Measurements from ENCODE around the gene UBE4A. TPM values are rescaled to one million over a fixed set of nuclear protein-coding genes. Genes with fewer than 3 reads are reported as not detected.
"Not testable (repeated sequence)": the region's sequence is repeated elsewhere in the genome, so short reads cannot be mapped to it uniquely, and the experiment has no call there.

Gene UBE4A
- total RNA-seq, 2 donors from 2014 or later = 39.6 to 42.6 TPM

GRCh38 chr11:118401151-118401879 lies 41.9 kb downstream of the UBE4A start, which contains the start of gene ATP5MG:
Gene ATP5MG, plus strand, starts transcription at chr11:118401606. Its CDS starts 60 bp downstream, at chr11:118401666.
- Mint-ChIP-seq H3K4me3 (peak within 1 kb of the TSS; percentile 91), H3K27me3 (ENCODE audit: insufficient read depth) (no peaks in the 10 kb centered on the region), H3K36me3 (ENCODE audit: low read depth) (peaks cover 8% of the 10 kb centered on the region), H3K9me3 (no peaks in the 10 kb centered on the region), H3K4me1 (peaks cover 22% of the 10 kb centered on the region), H3K27ac (peak within 1 kb of the TSS; percentile 99)
- TF ChIP-seq CTCF (conservative IDR thresholded peaks at IDR 0.05) = peak; percentile 57
- Histone ChIP-seq H3K9ac (ENCODE audit: extremely low read depth, low read length, poor library complexity, severe bottlenecking) (peak within 1 kb of the TSS; percentile 88), H3K4me1 (ENCODE audit: control insufficient read depth, insufficient read depth, low read length) (no peaks in the 10 kb centered on the region), H3K9me3 (ENCODE audit: control insufficient read depth, low read length) (no peaks in the 10 kb centered on the region), H3K4me3 (ENCODE audit: low read length) (peak within 1 kb of the TSS; percentile 100), H3K36me3 (ENCODE audit: control insufficient read depth, insufficient read depth, low read length) (peaks cover 34% of the 10 kb centered on the region), H3K27ac (ENCODE audit: low read depth, low read length) (peak within 1 kb of the TSS; percentile 96), H3K27me3 (ENCODE audit: control insufficient read depth, insufficient read depth, low read length, poor library complexity, severe bottlenecking) (no peaks in the 10 kb centered on the region)
- WGBS, 2 experiments (ENCODE audit: insufficient coverage in 1 of 2, insufficient read length in 1 of 2) = 0% methylated on average over 21 to 51 of the region's 51 CpGs
- peak; percentile 95 for DNase-seq

GRCh38 chr11:118401880-118402590 lies 42.6 kb downstream of the UBE4A start:
- WGBS, 2 experiments (ENCODE audit: insufficient coverage in 1 of 2, insufficient read length in 1 of 2) = 3 to 8% methylated on average over 15 to 22 of the region's 22 CpGs
- H3K36me3 Mint-ChIP-seq (ENCODE audit: low read depth) = peaks cover 10% of the 10 kb centered on the region

GRCh38 chr11:118402594-118402993 lies 43.2 kb downstream of the UBE4A start:
- Histone ChIP-seq H3K4me3 (ENCODE audit: low read length) (peak overlapping the region; percentile 100), H3K36me3 (ENCODE audit: control insufficient read depth, insufficient read depth, low read length) (peaks cover 34% of the 10 kb centered on the region), H3K9ac (ENCODE audit: extremely low read depth, low read length, poor library complexity, severe bottlenecking) (peak overlapping the region; percentile 88)
- not testable (repeated sequence) for H3K9me3 Mint-ChIP-seq; H3K27ac ChIP-seq (ENCODE audit: low read depth, low read length); DNase-seq; H3K27ac Mint-ChIP-seq; H3K4me1 ChIP-seq (ENCODE audit: control insufficient read depth, insufficient read depth, low read length); H3K9me3 ChIP-seq (ENCODE audit: control insufficient read depth, low read length); H3K27me3 Mint-ChIP-seq (ENCODE audit: insufficient read depth); H3K27me3 ChIP-seq (ENCODE audit: control insufficient read depth, insufficient read depth, low read length, poor library complexity, severe bottlenecking)
- peaks cover 22% of the 10 kb centered on the region for H3K4me1 Mint-ChIP-seq
- 85 to 93% methylated on average over 6 to 7 of the region's 7 CpGs for WGBS, 2 experiments (ENCODE audit: insufficient coverage in 1 of 2, insufficient read length in 1 of 2)
- H3K36me3 Mint-ChIP-seq (ENCODE audit: low read depth) = peaks cover 15% of the 10 kb centered on the region
- H3K4me3 Mint-ChIP-seq = peak overlapping the region; percentile 91

More at GRCh38 chr11:118401880-118402590, 42.6 kb downstream of the UBE4A start:
- Histone ChIP-seq H3K9ac (ENCODE audit: extremely low read depth, low read length, poor library complexity, severe bottlenecking) (peak overlapping the region; percentile 88), H3K27me3 (ENCODE audit: control insufficient read depth, insufficient read depth, low read length, poor library complexity, severe bottlenecking) (no peaks in the 10 kb centered on the region), H3K9me3 (ENCODE audit: control insufficient read depth, low read length) (no peaks in the 10 kb centered on the region), H3K4me1 (ENCODE audit: control insufficient read depth, insufficient read depth, low read length) (no peaks in the 10 kb centered on the region), H3K27ac (ENCODE audit: low read depth, low read length) (no peak overlapping the region), H3K36me3 (ENCODE audit: control insufficient read depth, insufficient read depth, low read length) (peaks cover 34% of the 10 kb centered on the region), H3K4me3 (ENCODE audit: low read length) (peak overlapping the region; percentile 100)
- no peaks in the 10 kb centered on the region for H3K9me3 Mint-ChIP-seq
- H3K27me3 Mint-ChIP-seq (ENCODE audit: insufficient read depth) = no peaks in the 10 kb centered on the region
- peak overlapping the region; percentile 99 for H3K27ac Mint-ChIP-seq
- peak overlapping the region; percentile 91 for H3K4me3 Mint-ChIP-seq
- no peak for DNase-seq
- TF ChIP-seq CTCF (conservative IDR thresholded peaks at IDR 0.05) = no peak
- H3K4me1 Mint-ChIP-seq = peaks cover 22% of the 10 kb centered on the region

Measured in endodermal cell (in vitro differentiated cells).